SK-N-SH (cell line): ENCODE data around the gene KIF18B. TPM values are rescaled to one million over a fixed set of nuclear protein-coding genes. Genes with fewer than 3 reads are reported as not detected.
A peak's percentile ranks its signal among the peaks of the same experiment; 100 is the strongest.
"Not testable (repeated sequence)": the region's sequence is repeated elsewhere in the genome, so short reads cannot be mapped to it uniquely, and the experiment has no call there.

Source experiments
- CTCF ChIA-PET: fragments of 300-600, 350-600 bp; formaldehyde crosslinking; extraction: SDS; loops from one replicate; lab custom pipeline; 2021; lab: Yijun Ruan, JAX
- POLR2A ChIA-PET: fragments of 350-600 bp; sonication (Branson Sonifier 250); formaldehyde crosslinking; extraction: SDS; loops from one replicate; lab custom pipeline; 2020; ENCODE audit warnings: antibody characterized with exemption, inconsistent platforms; lab: Yijun Ruan, JAX
- DNase-seq: peaks from one replicate; pipeline ENCODE4 v3.0.0; 2012
- H2AFZ ChIP-seq: fragments of 200-600 bp; sonication (generic); 2 replicates; pipeline ENCODE4 v1.8.1; 2016; ENCODE audit warnings: antibody characterized with exemption, mild to moderate bottlenecking, low read depth
- H3F3A ChIP-seq: fragments of 200-600 bp; sonication (generic); replicated peaks from 2 replicates; pipeline ENCODE3; 2016; ENCODE audit warnings: antibody characterized with exemption, mild to moderate bottlenecking; ENCODE audit not compliant: insufficient read depth
- H3K27ac ChIP-seq, 2 experiments: fragments of 200-500 bp in 1 of 2; fragments of 200-600 bp in 1 of 2; sonication (Bioruptor generic) in 1 of 2; sonication (generic), shearing (Covaris generic) in 1 of 2; 2 replicates each; pipeline versions ENCODE4 v1.5.1 to v1.6.1; 2014 to 2016; ENCODE audit warnings: low read depth in 2 of 2, inconsistent platforms in 1 of 2, low read length in 1 of 2, mild to moderate bottlenecking in 1 of 2, mixed read lengths in 1 of 2
- H3K27me3 ChIP-seq: fragments of 200-600 bp; sonication (generic), shearing (Covaris generic); 2 replicates; pipeline ENCODE4 v1.6.1; 2016; ENCODE audit warnings: mixed run types; ENCODE audit not compliant: insufficient read depth
- H3K36me3 ChIP-seq, 2 experiments: fragments of 200-500 bp in 1 of 2; fragments of 200-600 bp in 1 of 2; sonication (Bioruptor generic) in 1 of 2; sonication (generic) in 1 of 2; replicated peaks in 1 of 2; 2 replicates each; pipeline versions ENCODE3 to v1.5.1; 2014 to 2016; ENCODE audit warnings: low read length in 1 of 2, mild to moderate bottlenecking in 1 of 2; ENCODE audit not compliant: insufficient read depth in 2 of 2, control insufficient read depth in 1 of 2
- H3K4me1 ChIP-seq, 2 experiments: fragments of 200-500 bp in 1 of 2; fragments of 200-600 bp in 1 of 2; sonication (Bioruptor generic) in 1 of 2; sonication (generic), shearing (Covaris generic) in 1 of 2; 2 replicates each; pipeline versions ENCODE4 v1.5.1 to v1.6.1; 2014 to 2016; ENCODE audit warnings: low read depth in 1 of 2, low read length in 1 of 2, mixed run types in 1 of 2; ENCODE audit not compliant: insufficient read depth in 2 of 2, control insufficient read depth in 1 of 2
- H3K4me2 ChIP-seq: fragments of 200-600 bp; sonication (generic), shearing (Covaris generic); 2 replicates; pipeline ENCODE4 v1.6.1; 2017; ENCODE audit warnings: mixed run types
- H3K4me3 ChIP-seq, 2 experiments: fragments of 200-500 bp in 1 of 2; fragments of 200-600 bp in 1 of 2; sonication (Bioruptor generic) in 1 of 2; sonication (generic), shearing (Covaris generic) in 1 of 2; 2 replicates each; pipeline versions ENCODE4 v1.5.1 to v1.8.1; 2014 to 2016; ENCODE audit warnings: low read depth in 2 of 2, inconsistent platforms in 1 of 2, low read length in 1 of 2, mild to moderate bottlenecking in 1 of 2, mixed read lengths in 1 of 2, moderate library complexity in 1 of 2
- H3K79me2 ChIP-seq: fragments of 200-600 bp; sonication (generic); 2 replicates; pipeline ENCODE4 v1.8.1; 2017; ENCODE audit warnings: mild to moderate bottlenecking; ENCODE audit not compliant: insufficient read depth
- H3K9ac ChIP-seq: fragments of 200-600 bp; sonication (generic); 2 replicates; pipeline ENCODE4 v1.6.1; 2017; ENCODE audit warnings: mixed run types
- H3K9me2 ChIP-seq: fragments of 200-600 bp; sonication (generic); 2 replicates; pipeline ENCODE4 v1.6.1; 2017; ENCODE audit warnings: mixed run types
- H3K9me3 ChIP-seq: fragments of 200-600 bp; sonication (generic); 2 replicates; pipeline ENCODE4 v1.6.1; 2017; ENCODE audit warnings: mixed run types, mild to moderate bottlenecking, moderate library complexity
- H4K20me1 ChIP-seq: fragments of 200-600 bp; sonication (generic); 2 replicates; pipeline ENCODE4 v1.6.1; 2017; ENCODE audit warnings: mild to moderate bottlenecking, mixed run types; ENCODE audit not compliant: insufficient read depth
- CHD2 ChIP-seq: fragments of 150-350 bp; IDR thresholded peaks from 2 replicates; pipeline ENCODE4 v1.6.1; 2018; ENCODE audit warnings: low read length; ENCODE audit not compliant: partially characterized antibody
- ELF1 ChIP-seq: IDR thresholded peaks from 2 replicates; pipeline ENCODE4 v1.4.0; 2012
- FOSL2 ChIP-seq: IDR thresholded peaks from 2 replicates; pipeline ENCODE4 v1.4.0; 2012; ENCODE audit warnings: low read depth, mild to moderate bottlenecking, moderate library complexity, borderline replicate concordance
- FOXJ3 ChIP-seq: sonication (generic); formaldehyde crosslinking; IDR thresholded peaks from 2 replicates; pipeline ENCODE4 v1.5.1; 2020; ENCODE audit warnings: mild to moderate bottlenecking, missing genetic modification reagents
- FOXM1 ChIP-seq: IDR thresholded peaks from 2 replicates; pipeline ENCODE4 v1.4.0; 2012; ENCODE audit warnings: low read depth, mild to moderate bottlenecking
- JUND ChIP-seq: IDR thresholded peaks from 2 replicates; pipeline ENCODE4 v1.4.0; 2012
- MEF2A ChIP-seq: IDR thresholded peaks from 2 replicates; pipeline ENCODE4 v1.4.0; 2012; ENCODE audit warnings: low read depth, borderline replicate concordance
- POLR2AphosphoS5 ChIP-seq: IDR thresholded peaks from 2 replicates; pipeline ENCODE4 v1.6.1; 2012; ENCODE audit warnings: low read depth, low read length
- RFX5 ChIP-seq: IDR thresholded peaks from 2 replicates; pipeline ENCODE4 v1.6.1; 2012; ENCODE audit warnings: mild to moderate bottlenecking, improper control_type of control experiment, low read length
- TEAD4 ChIP-seq: IDR thresholded peaks from 2 replicates; pipeline ENCODE4 v1.4.0; 2012; ENCODE audit warnings: mild to moderate bottlenecking, borderline replicate concordance; ENCODE audit not compliant: insufficient read depth
- WGBS: methylation state at CpG from one replicate; pipeline ENCODE4 v1.1.6; 2017; ENCODE audit warnings: low lambda C conversion rate; 5-methylcytosine and 5-hydroxymethylcytosine counted together
- polyA plus RNA-seq, 3 experiments: library from polyadenylated mRNA; depleted of rRNA; stranded (reverse); fragments of >200 nt; gene quantifications; 2 replicates each; pipeline ENCODE4 v1.2.3, GENCODE V29; 2012
- TF ChIP-seq, protein P1 (sequence below): IDR thresholded peaks from 2 replicates; pipeline ENCODE4; 2012
- TF ChIP-seq, protein P2 (sequence below): fragments of 150-350 bp; IDR thresholded peaks from 2 replicates; pipeline ENCODE4 v1.6.1; 2016; ENCODE audit warnings: mild to moderate bottlenecking, low read depth, low read length
- TF ChIP-seq, protein P3 (sequence below): fragments of 150-350 bp; IDR thresholded peaks from 2 replicates; pipeline ENCODE4 v1.6.1; 2017; ENCODE audit warnings: antibody characterized with exemption, low read length, low read depth, borderline replicate concordance

KIF18B gene
- polyA plus RNA-seq, 1 of the 3 experiments (the other 2 are of a cell fraction) = 14.7 TPM

DNA sequence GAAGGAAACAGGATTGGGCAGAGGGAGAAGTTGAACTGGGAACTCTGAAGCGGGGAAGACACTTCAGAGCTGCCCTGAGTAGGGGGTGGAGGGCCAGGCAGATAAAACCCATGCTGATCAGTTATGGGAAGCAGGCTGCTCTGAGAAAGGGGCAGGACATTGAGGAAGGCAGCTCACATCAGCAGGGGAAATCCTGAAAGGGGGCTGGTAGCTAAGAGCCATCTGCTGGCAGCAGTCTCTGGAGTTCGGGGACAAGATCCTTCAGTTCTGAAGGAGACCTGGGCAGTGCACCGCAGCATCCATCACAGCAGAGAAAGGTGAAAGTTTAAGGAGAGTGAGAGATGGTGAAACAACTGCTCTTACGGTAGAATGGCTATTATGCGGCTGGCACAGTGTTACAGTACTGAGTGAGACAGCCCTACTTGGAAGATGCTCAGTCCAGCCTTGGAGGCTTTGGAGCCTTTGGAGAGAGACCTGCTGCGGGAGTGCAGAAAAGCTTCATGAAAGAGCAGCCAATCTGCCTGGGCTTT, 5.4 kb upstream of the KIF18B start (continued):
- TF ChIP-seq POLR2AphosphoS5 (no peak), FOXM1 (no peak), JUND (no peak)

DNA sequence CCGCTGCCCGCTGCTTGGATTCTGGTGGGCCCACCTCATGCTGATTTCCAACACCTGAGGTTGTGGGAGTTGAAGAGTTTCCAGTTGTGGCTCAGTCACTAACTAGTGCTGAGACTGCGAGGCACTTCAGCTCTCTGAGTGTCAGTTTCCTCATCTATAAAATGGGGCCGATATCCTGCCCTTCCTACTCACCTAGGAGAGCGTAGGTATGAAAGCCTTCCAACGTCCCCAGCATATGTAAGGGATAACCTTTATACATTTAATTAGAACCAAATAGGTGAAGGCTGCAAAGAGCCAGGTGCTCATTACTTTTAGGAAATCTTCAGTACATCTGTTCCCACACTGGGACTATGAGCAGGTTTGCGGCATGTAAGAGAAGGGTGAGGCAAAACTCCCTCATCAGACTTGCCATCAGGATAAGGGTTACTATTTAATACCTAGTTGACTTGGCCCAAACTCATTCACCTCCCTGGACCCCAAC, 782 bp upstream of the KIF18B start:
- 88% methylated on average over 7 of the region's 7 CpGs for WGBS
- Histone ChIP-seq H3K9me2 (no peaks in the 10 kb centered on the region), H3K9ac (peak overlapping the region; percentile 85), H3K27ac (peak overlapping the region; percentile 61 to 82; a peak in 3 of 4 replicates), H3K4me1 (peaks cover 0 to 4% of the 10 kb centered on the region in 2 experiments; a peak in 1 of 4 replicates), H3K79me2 (peaks cover 42% of the 10 kb centered on the region), H4K20me1 (no peaks in the 10 kb centered on the region), H3K27me3 (no peaks in the 10 kb centered on the region), H3K4me3 (peak overlapping the region; percentile 72 to 74), H2AFZ (peak overlapping the region; percentile 60), H3K36me3 (peaks cover 0 to 16% of the 10 kb centered on the region in 2 experiments), H3K4me2 (peak overlapping the region; percentile 95), H3K9me3 (no peaks in the 10 kb centered on the region), H3F3A (peaks cover 13% of the 10 kb centered on the region)
- POLR2A ChIA-PET = interaction anchor here (1.3 kb wide), 1 partner anchor 84 kb away, joined by 3 read pairs; no protein-coding TSS in a partner anchor
- DNase-seq = no peak
- CTCF ChIA-PET = interaction anchor here (0.9 kb wide), 1 partner anchor 73 kb away, joined by 3 read pairs; no protein-coding TSS in a partner anchor
- TF ChIP-seq ELF1 (no peak), RFX5 (no peak), JUND (no peak), TEAD4 (no peak), POLR2AphosphoS5 (no peak), FOSL2 (no peak), FOXJ3 (no peak), MEF2A (no peak), CHD2 (no peak)
- TF ChIP-seq, protein P1, sequence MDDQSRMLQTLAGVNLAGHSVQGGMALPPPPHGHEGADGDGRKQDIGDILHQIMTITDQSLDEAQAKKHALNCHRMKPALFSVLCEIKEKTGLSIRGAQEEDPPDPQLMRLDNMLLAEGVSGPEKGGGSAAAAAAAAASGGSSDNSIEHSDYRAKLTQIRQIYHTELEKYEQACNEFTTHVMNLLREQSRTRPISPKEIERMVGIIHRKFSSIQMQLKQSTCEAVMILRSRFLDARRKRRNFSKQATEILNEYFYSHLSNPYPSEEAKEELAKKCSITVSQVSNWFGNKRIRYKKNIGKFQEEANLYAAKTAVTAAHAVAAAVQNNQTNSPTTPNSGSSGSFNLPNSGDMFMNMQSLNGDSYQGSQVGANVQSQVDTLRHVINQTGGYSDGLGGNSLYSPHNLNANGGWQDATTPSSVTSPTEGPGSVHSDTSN = no peak
- TF ChIP-seq, protein P2, sequence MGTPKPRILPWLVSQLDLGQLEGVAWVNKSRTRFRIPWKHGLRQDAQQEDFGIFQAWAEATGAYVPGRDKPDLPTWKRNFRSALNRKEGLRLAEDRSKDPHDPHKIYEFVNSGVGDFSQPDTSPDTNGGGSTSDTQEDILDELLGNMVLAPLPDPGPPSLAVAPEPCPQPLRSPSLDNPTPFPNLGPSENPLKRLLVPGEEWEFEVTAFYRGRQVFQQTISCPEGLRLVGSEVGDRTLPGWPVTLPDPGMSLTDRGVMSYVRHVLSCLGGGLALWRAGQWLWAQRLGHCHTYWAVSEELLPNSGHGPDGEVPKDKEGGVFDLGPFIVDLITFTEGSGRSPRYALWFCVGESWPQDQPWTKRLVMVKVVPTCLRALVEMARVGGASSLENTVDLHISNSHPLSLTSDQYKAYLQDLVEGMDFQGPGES = no peak
- TF ChIP-seq, protein P3, sequence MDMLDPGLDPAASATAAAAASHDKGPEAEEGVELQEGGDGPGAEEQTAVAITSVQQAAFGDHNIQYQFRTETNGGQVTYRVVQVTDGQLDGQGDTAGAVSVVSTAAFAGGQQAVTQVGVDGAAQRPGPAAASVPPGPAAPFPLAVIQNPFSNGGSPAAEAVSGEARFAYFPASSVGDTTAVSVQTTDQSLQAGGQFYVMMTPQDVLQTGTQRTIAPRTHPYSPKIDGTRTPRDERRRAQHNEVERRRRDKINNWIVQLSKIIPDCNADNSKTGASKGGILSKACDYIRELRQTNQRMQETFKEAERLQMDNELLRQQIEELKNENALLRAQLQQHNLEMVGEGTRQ = no peak

DNA sequence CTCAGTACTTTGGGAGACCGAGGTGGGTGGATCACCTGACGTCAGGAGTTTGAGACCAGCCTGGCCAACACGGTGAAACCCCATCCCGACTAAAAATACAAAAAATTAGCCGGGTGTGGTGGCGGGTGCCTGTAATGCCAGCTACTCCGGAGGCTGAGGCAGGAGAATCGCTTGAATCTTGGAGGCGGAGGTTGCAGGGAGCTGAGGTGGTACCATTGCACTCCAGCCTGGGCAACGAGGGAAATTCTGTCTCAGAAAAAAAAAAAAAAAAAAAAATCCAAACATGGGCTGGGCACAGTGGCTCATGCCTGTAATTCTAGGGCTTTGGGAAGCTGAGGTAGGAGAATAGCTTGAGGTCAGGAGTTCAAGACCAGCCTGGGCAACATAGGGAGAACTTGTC, 1.9 kb downstream of the KIF18B start:
- H2AFZ ChIP-seq, H3K27me3 ChIP-seq, H3K4me2 ChIP-seq, H3K9ac ChIP-seq, DNase-seq, H3K9me3 ChIP-seq, H3K27ac ChIP-seq, POLR2A ChIA-PET, H3K9me2 ChIP-seq, H3K4me3 ChIP-seq, H4K20me1 ChIP-seq: not testable (repeated sequence)
- Histone ChIP-seq H3F3A (peaks cover 20% of the 10 kb centered on the region), H3K79me2 (peaks cover 69% of the 10 kb centered on the region), H3K4me1 (peaks cover 0 to 19% of the 10 kb centered on the region in 2 experiments; a peak in 1 of 4 replicates), H3K36me3 (peaks cover 0 to 16% of the 10 kb centered on the region in 2 experiments)
- CTCF ChIA-PET = interaction anchor here (1.8 to 2.7 kb wide), 3 partner anchors 25 to 190 kb away, joined by 5 to 19 read pairs (median 7); partner anchors contain the start of gene ACBD4
- 93% methylated on average over 10 of the region's 10 CpGs for WGBS
